Neural progenitor cell (in vitro differentiated cells): ENCODE results near the gene AGK.

Source experiments
- CTCF ChIP-seq: fragments of 200-600 bp; sonication (generic); IDR thresholded peaks from 2 replicates; pipeline ENCODE4 v1.5.1; 2017; ENCODE audit warnings: antibody characterized with exemption, mild to moderate bottlenecking
- EZH2 ChIP-seq: fragments of 200-600 bp; sonication (generic); IDR thresholded peaks from 2 replicates; pipeline ENCODE4 v1.6.1; 2017; ENCODE audit warnings: antibody characterized with exemption, mild to moderate bottlenecking, moderate library complexity
- EZH2phosphoT487 ChIP-seq: fragments of 200-600 bp; sonication (generic); IDR thresholded peaks from 2 replicates; pipeline ENCODE4 v1.6.1; 2017; ENCODE audit warnings: antibody characterized with exemption

- no peak for TF ChIP-seq CTCF
- TF ChIP-seq EZH2phosphoT487: no peak
- TF ChIP-seq EZH2: no peak
These were observed 134.9 kb downstream of the AGK start for GRCh38 chr7:141686074-141686473.
